ENCODE results near the gene CHN2.

DNA sequence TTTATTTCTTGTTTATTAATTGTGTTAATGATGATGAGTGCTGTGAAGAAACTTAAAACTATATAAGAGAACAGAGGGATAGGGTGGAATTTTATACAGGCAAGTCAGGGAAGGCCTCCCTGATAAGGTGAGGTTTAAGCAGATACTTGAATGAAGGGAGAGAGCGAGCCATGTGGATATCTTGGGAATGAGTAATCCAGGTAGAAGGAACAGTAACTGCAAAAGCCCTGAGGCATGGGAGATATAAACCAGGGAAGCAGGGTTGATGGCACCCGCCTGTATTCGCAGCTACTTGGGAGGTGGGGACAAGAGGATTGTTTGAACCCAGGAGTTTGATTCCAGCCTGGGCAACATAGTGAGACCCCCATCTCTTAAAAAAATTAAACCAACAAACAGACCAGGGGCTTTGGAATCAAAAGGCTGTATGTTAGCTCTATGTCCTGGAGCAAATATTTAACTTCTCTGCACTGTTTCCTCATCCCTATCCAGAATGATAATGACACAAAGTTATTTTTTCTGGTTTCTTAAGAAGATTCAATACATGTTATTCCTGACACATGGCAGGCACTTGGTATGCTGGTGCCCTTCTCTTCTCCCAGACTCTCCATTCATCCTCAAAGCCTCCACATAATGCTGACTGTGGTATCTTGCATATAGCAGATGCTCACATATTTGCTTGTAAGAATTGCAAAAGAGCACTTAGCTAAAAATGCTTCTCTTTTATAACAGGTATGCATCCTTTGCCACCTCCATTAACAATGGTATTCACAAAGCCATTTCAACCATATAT, 169.3 kb downstream of the CHN2 start:
- TF ChIP-seq, protein P1, sequence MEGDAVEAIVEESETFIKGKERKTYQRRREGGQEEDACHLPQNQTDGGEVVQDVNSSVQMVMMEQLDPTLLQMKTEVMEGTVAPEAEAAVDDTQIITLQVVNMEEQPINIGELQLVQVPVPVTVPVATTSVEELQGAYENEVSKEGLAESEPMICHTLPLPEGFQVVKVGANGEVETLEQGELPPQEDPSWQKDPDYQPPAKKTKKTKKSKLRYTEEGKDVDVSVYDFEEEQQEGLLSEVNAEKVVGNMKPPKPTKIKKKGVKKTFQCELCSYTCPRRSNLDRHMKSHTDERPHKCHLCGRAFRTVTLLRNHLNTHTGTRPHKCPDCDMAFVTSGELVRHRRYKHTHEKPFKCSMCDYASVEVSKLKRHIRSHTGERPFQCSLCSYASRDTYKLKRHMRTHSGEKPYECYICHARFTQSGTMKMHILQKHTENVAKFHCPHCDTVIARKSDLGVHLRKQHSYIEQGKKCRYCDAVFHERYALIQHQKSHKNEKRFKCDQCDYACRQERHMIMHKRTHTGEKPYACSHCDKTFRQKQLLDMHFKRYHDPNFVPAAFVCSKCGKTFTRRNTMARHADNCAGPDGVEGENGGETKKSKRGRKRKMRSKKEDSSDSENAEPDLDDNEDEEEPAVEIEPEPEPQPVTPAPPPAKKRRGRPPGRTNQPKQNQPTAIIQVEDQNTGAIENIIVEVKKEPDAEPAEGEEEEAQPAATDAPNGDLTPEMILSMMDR (IDR thresholded peaks at IDR 0.05): no peak
- TF ChIP-seq KAT7 (CRISPR knock-in tag; IDR thresholded peaks at IDR 0.05; ENCODE audit: borderline replicate concordance): no peak

Data from WTC11 (cell line).